WI38 (cell line): ENCODE measurements around the gene MARS1.

Experiments used
- H3K4me3 ChIP-seq: 2 replicates; pipeline ENCODE4 v1.5.1; 2011; ENCODE audit warnings: low read depth, mild to moderate bottlenecking, control low read depth, low read length
- TF ChIP-seq, protein P1 (sequence below): IDR thresholded peaks from 2 replicates; pipeline ENCODE4 v1.5.1; 2012; ENCODE audit warnings: low read depth, mild to moderate bottlenecking, control low read depth, low read length

Gene MARS1

DNA sequence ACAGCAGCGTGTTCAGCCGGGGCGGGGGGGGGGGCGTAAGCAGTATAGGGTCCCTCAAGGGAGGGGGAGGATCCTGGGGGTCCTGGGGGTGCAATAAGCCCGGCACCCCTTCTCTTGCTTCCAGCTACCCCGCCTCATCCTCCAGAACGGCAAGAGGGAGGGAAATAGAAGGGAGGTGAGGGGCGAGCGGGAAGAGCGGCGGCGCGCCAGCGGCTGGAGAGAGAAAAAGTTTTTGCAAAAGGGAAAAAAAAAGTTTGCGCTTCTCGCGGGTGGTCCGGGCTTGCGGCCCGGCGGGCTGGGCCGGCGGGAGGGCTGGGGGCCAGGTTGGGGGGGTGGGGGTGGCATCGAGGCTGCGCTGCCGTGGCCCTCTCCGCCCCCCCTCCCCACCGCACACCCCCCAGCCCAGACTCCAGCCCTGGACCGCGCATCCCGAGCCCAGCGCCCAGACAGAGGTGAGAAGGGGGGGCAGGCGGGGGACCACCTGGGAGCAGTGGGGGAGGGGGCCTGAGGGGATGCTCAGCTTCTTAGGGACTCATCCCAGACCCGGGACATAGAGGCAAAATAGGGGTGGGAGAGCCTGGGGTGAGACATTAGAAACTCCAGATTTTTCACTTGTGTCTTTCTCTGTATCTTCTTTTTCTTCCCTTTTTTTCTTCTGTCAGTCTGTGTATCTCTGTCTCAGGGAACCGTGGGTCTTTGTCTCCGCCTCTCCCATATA, 28.0 kb upstream of the MARS1 start, which contains the start of gene GLI1:
Gene GLI1 (plus strand): TSS at position 36 of the 718 bp plus-strand sequence. CDS start 3,907 bp downstream, outside the sequence.
- peak within 1 kb of the TSS; percentile 55 for H3K4me3 ChIP-seq
- TF ChIP-seq, protein P1, sequence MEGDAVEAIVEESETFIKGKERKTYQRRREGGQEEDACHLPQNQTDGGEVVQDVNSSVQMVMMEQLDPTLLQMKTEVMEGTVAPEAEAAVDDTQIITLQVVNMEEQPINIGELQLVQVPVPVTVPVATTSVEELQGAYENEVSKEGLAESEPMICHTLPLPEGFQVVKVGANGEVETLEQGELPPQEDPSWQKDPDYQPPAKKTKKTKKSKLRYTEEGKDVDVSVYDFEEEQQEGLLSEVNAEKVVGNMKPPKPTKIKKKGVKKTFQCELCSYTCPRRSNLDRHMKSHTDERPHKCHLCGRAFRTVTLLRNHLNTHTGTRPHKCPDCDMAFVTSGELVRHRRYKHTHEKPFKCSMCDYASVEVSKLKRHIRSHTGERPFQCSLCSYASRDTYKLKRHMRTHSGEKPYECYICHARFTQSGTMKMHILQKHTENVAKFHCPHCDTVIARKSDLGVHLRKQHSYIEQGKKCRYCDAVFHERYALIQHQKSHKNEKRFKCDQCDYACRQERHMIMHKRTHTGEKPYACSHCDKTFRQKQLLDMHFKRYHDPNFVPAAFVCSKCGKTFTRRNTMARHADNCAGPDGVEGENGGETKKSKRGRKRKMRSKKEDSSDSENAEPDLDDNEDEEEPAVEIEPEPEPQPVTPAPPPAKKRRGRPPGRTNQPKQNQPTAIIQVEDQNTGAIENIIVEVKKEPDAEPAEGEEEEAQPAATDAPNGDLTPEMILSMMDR: no peak

DNA sequence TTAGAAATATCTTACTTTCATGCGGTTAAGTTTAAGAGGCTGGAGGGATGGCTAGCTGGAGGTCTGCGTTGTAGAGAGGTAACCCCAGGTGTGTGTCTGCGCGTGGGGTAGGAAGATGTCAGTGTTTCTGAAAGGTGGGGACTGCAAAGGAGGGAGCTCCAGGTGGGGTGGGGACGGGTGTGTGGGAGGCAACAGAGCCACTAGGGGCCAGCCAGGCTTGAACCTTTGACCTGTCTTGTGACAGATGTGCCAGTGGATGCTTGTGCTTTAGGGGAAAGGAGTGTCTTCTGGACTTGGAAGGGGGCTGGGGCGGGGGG, 27.4 kb upstream of the MARS1 start:
- TF ChIP-seq, protein P1: no peak
- H3K4me3 ChIP-seq: peak overlapping the region; percentile 55

DNA sequence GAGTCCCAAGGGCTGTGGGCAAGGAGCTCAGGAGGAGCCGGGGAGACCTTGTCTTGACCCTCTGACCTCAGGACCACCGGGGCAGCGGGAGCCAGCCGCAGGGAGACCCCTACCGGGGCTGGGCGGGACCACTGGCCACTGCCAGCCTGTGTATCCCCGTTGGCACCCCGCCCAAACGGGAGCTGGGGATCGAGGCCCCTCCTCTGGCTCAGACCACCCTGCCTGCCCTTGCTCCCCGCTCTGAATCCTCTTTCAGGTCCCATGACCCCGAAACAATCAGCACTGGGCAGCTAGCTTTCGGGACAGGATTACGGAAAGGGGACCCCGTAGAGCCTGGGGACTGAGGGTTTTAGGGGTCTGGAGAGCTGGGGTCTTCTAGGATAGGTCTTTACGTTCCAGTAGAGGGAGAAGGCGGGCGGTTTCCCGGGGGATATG, 27.0 kb upstream of the MARS1 start:
- peak overlapping the region; percentile 55 for H3K4me3 ChIP-seq
- TF ChIP-seq, protein P1: no peak

DNA sequence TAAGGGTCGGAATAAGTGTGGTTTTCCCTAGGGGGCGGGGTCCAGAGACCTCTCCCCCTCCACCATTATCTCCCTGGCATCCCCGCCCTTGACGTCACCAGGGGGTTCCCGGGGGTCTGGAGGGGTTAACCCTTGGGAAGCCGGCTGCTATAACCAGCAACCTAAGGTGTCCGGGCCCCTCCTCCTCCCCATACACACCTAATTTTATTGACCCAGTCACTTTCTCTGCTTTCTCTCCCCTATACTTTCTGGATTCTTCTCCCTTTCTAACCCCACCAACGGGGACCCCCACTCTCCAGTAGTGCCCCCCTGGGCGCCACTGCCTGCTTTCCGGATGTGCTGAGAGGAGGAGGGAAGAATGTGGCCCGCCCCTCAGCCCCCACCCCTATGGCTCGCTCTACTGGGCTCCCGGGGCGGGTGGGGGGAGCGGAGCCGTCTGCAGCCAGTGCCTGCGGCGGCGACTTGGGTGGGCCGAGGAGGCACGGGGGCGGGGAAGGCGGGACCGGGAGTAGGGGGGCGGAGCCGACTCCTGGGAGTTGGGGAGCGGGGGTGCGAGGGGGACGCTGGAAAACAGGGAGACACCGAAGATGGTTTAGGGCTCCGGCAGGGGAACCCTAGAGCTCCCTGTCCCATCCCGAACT, 26.5 kb upstream of the MARS1 start:
- TF ChIP-seq, protein P1: no peak

DNA sequence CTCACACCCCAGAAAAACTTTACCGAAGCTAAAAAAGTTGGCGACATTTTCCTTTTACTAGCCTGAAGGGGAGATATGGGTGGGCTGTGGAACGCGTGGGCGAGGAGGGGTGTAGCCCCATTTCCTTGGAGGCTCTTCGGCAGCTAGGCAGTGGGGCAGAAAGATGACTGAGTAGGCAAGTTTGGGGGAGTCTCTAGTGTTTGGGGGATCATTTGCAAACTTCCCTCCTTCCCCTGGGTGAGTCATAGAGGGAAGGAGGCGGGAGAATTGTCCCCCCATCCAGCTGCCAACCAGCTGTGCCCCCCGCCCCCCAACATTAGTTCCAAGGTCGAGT, 26.0 kb upstream of the MARS1 start:
- H3K4me3 ChIP-seq: peak overlapping the region; percentile 55
- TF ChIP-seq, protein P1: no peak

More for the DNA sequence above, 26.5 kb upstream of the MARS1 start:
- H3K4me3 ChIP-seq: peak overlapping the region; percentile 55

DNA sequence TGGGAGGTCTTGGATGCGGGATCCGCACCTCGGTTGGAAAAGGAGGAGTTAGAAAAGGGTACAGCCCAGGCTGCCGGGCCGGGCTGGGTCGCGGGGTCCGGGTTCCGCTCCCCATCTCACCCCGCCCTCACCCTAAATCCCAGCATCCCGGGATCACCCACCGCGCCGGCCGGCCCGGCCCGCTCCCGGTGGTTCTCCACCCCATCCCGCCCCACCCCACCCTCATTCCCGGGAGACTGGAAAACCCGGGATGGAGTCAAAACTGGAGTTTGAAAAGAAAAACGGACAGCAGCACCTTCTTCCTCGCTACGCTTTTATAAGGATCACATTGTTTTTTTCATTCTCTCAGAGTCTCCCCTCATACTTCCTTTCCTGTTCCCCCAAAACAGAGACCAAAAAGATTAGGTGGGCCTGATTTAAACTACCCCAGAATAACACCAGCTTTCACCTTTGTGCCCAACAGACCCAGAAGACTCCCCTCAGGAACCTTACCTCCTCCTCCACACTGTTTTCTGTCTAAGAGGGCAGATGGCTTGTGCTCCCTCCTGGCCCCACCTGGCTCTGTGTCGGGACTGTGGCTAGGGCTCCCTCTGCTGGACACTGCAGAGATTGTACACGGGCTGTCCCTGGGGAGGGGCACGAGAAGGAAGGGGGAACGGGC, 25.5 kb upstream of the MARS1 start:
- H3K4me3 ChIP-seq: peak overlapping the region; percentile 55
- TF ChIP-seq, protein P1: peak; percentile 91

DNA sequence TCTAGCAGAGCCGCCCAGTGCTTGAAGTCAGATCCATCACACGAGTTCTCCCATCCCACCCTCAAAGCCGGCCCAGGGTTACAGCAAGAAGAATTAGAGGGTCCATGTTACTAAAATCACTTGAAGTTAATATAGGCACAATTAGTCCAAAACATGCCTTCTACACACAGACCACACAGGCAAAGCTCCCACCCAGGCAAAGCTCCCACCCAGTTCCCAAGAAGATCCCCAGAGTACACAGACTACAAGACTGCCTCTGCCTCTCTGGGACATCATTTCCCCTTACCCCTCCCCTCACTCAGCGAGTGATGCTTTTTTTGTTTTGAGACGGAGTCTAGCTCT, 25.0 kb upstream of the MARS1 start:
- TF ChIP-seq, protein P1: no peak
- H3K4me3 ChIP-seq: no peak overlapping the region
